NCI-H1105 treated with DMSO at 0.1 percent for 48 hours (cell line): ENCODE measurements around the gene ALPP.
"Not testable (repeated sequence)": the region's sequence is repeated elsewhere in the genome, so short reads cannot be mapped to it uniquely, and the experiment has no call there.

Experiments
- DNase-seq: peaks from one replicate; lab custom pipeline; 2025; lab: John Stamatoyannopoulos, UW

Gene ALPP

DNA sequence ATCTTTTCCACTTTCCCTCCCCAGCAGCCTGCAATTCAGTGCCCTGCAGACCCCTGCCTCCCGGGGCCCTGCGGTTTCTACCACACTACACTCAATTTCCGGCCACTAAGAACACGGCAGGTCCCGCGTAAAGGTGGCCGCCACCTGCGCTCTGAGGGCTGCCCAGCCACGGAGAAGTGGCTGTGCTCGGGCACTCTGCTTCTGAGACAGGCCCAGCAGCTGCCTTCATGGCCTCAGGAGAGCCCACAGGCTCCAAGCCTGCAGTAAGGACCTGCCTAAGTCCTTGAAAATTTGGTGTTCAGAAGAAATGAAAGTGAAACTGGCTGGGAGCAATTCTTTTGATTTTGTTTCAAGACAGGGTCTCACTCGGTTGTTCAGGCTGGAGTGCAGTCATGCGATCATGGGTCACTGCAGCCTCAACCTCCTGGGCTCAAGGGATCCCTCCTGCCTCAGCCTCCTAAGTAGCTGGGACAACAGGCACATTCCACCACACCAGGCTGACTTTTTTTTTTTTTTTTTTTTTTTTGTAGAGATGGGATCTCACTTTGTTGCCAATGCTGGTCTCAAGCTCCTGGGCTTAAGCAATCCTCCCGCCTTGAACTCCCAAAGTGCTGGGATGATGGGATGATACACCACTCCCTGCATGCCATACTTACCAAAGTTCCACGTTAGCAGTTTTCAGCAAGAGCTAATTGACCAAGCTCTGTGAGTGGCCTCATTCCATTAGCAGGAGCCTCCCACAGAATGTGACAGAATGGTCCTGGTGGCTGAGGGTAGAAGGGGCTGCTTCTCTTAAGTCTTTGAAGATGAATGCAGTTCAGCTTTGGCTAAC, 14.6 kb upstream of the ALPP start:
- no peak for DNase-seq

DNA sequence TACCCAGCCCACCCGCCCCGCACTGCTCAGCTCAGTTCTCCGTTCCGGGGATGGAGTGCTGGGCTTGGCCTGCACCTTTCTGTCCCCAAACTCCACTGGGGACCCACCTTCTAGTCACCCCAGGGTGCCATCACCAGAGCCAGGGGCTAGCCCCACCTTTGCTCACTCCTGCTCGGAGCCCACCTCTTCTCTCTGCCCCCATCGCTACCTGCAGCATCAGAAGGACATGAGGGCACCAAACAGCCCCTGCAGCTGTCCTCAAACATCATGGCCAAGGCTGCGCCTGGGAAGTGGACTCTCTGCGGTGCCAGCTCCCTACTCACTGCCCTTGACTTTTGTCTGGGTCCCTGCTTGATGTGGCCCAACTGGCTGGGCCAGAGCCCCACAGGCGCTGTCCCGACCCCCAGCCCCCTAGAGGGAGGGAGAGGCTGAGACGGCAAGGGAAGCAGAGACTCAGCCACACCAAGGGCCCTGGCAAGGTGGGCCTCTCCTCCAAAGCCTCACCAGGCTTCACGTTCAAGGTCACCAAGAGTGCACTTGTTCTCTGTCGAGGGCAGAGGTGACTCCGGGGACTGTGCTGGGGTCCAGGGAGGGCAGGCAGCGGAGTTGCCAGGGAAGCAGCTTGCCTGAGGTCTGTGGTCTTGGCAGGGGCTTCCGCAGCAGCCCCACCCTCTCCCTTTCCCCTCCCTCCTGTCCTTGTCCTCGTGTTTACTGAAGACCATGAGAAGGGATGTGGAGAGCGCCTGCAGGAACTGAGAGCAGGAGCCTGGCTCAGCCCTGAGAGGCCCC, 13.6 kb upstream of the ALPP start:
- DNase-seq, result not testable (repeated sequence)

DNA sequence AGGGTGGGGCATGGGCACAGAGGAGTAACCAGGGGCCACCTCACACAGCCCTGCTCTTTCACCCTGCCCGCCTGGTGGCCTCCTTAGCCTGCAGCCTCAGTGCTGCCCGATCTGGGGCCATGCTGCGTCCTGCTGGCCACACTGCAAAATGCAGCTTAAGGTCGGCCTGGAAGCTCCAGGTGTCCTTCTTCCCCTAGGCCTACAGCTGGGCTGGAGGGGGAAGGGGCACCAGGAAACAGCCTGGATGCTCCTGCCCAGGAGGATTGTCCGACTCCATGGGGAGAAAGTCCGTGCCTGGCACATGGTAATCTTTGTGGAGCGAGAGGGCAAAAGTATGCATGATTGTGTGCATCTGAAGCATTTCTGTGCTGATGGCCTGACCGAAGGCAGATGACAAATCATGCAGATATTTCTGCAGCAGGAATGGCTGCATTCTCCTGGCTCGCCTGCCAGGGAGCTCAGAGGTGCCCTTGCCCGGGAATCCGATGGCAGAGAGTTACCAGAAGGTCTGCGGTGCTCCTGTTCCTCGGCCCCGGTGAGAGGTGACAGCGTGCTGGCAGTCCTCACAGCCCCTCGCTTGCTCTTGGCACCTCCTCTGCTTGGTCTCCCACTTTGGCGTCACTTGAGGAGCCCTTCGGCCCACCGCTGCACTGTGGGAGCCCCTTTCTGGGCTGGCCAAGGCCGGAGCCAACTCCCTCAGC, 12.8 kb upstream of the ALPP start:
- no peak for DNase-seq

- not testable (repeated sequence) for DNase-seq
These were observed 12.1 kb upstream of the ALPP start for GRCh38 chr2:232366461-232366860.

DNA sequence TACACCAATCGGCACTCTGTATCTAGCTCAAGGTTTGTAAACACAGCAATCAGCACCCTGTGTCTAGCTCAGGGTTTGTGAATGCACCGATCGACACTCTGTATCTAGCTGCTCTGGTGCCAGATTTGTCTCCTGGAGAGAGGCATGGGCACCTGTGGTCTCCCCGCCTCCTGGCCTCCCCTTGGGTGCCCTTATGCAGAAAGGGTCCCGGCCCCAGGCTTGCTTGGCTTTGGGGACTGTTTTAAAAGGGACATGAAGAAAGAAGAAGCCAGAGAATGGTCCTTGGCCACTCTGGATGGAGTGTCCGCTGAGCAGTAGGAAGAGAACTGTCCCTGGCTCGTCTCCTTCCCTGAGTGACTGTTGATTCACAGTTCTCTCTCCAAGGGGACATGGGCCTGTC, 11.5 kb upstream of the ALPP start:
- no peak for DNase-seq

- no peak for DNase-seq
These were observed 10.8 kb upstream of the ALPP start for GRCh38 chr2:232367591-232368233.

- no peak for DNase-seq
These were observed 10.2 kb upstream of the ALPP start for GRCh38 chr2:232368311-232368731.

DNA sequence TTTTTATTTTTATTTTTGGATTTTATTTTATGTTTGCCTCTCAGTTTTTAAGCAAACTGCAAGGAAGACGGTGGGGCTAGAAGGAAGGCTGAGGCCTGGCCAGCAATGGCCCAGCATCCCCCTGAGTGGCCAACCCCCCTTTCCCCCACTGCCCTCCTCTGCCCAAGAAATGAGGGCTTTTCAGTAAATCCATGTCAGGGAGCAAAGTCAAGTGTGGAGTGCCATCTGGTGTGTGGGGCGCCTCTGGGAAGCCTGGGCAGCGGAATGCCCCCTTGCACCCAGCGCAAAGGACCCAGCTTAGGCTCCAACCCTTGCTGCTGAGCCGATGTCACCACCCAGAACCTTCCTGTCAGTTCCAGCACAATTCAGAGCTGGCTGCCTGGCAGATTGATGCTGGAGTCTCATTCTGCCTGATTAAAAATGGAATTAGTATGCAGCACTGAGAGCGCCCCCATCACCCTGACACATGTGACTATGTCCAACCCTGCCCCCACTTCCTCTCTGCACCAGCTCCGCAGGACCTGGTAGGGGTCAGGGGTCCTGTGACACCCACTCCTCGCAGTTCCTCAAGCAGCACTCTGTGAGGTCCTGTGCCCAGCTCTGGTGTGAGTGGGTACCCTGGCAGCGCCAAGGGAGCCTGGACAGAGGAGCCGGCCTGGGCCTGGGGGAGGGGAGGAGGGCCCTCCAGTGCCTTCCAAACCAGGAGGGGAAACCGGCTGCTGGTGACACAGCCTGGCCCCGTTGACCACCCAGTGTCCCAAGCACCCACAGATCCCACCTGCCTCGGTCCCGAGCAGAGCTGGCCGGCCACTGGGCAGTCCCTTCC, 9.2 kb upstream of the ALPP start:
- DNase-seq, result no peak

GRCh38 chr2:232370007-232370406, 8.5 kb upstream of the ALPP start:
- not testable (repeated sequence) for DNase-seq

DNA sequence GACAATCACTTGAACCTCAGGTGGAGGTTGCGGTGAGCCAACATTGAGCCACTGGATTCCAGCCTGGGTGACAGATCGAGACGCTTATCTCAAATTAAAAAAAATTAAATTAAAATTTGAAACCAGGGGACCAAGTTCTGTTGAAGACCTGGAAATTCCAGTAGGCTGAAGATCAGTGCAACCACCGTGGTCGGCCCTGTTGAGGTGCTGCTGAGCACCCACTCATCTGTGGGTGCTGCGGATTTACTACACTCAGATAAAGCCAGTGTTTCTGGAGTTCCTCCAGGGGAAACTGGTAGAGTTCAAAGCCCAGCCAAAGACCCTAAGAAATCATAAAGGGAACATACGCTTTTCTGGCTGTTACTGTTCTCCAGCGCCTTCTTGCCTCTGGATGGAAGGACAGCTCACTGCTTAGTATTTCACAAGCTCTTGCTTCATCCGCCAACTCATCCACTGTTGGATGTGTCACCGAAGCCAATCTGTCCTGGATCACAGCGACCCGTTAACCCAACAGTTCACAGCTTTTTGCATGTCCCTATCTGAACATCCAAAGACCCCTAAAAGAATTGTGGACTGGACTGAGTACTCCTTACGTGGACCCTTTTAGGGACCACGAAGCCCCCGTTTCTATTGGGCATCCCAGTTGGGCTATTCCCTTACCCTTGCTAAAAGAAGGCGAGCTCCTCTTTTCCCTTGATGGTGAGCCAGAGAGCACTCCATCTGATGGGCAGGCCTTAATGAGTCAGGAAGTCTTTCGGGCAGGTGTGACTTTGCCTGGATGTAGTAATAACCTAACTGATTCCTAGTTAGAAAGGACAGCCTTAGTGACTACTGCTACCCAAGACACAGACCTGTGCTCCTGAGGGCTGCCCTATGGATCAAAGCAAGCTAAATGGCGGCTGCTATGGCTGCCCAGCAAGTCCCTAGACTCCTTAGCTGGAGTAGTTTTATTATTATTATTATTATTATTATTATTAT, 6.0 kb upstream of the ALPP start:
- DNase-seq, result no peak

GRCh38 chr2:232374356-232374755, 4.2 kb upstream of the ALPP start:
- no peak for DNase-seq

DNA sequence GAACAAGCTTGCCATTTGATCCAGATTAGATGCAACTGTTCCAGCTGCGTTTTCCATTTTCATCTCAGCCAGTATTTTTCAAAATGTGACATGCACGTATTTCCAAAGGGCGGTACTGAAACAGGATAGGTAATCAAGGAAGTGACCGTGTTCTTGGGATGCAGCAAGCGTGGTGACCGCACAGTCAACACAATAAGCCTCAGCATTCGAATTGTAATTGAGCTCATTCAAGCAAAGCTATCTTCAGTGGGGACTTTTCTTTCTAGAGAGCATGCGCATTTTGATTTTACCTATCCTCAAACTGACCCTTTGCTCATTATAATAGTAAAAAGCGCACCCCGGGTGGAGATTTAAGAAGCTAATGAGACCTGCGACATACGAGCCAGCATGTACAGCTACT, 3.4 kb upstream of the ALPP start:
- no peak for DNase-seq

DNA sequence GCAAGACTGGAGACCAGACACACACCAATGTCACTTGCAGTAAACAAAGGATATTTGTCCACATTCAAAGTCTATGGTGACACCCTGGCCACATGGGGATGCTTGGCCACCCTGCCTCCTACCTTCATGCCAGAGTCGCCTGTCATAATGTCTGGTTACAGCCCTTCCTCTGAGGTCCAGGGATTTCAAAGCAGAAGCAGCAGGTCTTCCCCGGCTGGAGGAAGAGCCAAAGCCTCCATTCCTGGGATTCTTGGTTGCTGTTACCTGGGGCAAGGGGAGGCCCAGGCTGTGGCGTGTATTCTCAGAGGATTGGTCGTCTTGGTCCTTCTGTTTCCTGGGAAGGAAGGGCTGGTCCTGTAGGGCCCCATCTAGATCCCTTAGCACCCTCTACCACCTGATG, 2.3 kb upstream of the ALPP start:
- no peak for DNase-seq

DNA sequence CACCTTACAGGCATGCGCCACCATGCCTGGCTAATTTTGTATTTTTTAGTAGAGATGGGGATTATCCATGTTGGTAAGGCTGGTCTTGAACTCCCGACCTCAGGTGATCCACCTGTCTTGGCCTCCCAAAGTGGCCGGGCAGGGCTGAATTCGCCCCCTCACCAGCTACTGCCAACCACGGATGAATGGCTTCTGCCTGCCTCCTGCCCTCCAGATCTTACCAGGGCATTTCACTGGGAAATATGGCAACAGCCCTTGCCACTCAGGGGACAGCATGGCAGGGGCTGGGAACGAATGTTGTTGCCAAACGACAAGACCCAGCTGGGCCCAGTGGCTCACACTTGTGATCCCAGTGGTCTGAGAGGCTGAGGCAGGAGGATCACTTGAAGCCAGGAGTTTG, 1.8 kb upstream of the ALPP start:
- DNase-seq, result no peak

DNA sequence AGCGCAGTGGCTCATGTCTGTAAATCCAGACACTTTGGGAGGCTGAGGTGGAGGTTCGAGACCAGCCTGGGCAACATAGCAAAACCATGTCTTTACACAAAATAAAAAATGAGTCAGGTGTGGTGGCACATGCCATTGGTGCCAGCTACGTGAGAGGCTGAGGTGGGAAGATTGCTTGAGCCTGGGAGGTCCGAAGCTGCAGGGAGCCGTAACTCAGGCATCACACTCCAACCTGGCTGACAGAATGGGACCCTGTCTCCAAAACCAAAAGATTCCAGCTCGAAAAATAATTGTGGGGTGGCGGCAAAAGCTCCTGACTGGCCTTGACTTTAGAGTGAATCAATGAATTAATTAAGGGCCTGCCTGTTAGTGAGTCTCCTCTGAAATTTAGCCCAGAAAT, 1.2 kb upstream of the ALPP start:
- no peak for DNase-seq

DNA sequence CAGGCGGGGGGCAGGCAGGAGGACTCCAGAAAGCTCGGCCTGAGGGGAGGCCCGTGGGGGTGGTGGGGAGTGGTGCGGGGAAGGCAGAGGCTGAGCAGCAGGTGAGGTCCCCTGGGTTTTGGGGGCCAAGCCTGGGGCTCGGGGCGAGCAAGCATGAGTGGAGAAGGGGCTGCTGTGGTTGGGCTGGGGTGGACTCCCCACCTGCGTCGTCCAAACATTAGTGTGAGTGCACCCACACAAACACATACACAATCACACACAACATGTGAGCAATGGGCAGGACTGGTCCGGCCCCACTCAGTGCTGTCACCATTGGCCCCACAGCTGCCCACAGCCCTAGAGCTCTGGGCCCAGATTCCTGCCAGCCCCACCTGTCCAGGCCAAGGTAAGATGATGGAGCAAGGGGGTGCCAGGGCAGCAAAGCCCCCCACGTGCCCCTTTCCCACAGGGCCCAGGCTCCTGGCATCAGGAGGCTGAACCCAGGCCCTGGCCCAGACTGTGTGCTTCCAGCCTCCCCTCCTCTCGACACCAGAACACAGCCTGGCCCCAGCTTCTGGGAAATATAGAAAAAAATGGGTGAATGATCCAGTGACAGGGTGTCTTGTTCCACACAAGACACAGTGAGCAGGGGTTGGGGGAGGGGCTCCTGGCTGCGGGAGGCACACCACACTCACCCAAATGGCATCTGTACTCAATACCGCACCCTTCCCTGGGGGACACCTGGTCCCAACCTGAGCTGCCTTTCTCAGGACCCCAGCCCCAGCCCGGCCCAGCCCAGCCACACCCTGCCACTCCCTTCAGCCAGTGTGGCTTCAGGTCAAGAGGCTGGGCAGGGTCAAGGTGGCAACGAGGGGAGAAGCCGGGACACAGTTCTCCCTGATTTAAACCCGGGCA, 463 bp upstream of the ALPP start:
- no peak for DNase-seq

DNA sequence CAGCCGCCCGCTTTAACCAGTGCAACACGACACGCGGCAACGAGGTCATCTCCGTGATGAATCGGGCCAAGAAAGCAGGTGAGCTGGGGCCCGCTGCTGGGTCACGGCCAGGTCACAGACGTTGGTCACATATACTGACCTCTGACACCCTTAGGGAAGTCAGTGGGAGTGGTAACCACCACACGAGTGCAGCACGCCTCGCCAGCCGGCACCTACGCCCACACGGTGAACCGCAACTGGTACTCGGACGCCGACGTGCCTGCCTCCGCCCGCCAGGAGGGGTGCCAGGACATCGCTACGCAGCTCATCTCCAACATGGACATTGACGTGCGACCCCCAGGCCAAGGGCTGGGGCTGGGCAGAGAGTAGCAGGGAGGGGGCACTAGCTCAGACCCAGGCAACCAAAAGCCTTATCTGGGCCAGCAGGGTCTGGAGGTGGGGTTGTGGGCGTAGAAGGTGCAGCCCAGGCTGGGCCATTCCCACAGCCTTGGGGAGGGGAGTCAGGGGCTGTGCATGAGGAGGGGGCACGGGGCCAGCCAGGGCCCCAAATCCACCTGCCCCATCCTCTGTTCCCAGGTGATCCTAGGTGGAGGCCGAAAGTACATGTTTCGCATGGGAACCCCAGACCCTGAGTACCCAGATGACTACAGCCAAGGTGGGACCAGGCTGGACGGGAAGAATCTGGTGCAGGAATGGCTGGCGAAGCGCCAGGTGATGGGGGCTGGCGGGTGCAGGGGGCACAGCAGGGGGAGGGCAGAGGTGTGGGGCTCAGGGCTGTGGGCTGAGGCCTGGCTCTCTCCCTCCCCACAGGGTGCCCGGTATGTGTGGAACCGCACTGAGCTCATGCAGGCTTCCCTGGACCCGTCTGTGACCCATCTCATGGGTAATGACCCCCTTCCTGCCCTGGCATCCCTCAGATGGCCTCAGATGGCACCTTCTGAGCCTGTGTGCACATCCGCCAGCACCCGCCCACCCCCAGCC, 1.3 kb downstream of the ALPP start:
- not testable (repeated sequence) for DNase-seq
